ENCODE measurements around the gene SLC15A2.

The SLC15A2 gene

GRCh38 chr3:121981473-121981872 is 87.3 kb downstream of the SLC15A2 start:
- DNase-seq = no peak

DNA sequence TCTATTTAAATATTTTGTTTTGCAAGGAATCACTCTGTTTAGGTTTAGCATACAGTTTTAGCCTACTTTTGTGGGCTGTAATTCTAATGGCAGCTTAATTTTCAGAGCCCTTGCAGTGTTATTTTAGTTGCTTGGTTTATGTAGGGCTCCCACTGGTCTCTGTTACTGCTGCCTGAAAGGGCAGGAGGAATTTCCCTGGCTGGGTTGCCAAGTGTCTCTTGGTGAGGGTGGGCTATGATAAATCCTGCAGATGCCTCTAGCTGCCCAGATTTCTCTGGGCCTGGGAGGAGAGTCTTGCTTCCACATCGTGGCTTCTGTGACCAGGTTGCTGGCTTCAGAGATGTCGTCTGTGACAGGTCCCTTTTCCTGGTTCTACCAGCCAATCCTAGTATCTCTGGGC is 91.6 kb downstream of the SLC15A2 start:
- DNase-seq = no peak

DNA sequence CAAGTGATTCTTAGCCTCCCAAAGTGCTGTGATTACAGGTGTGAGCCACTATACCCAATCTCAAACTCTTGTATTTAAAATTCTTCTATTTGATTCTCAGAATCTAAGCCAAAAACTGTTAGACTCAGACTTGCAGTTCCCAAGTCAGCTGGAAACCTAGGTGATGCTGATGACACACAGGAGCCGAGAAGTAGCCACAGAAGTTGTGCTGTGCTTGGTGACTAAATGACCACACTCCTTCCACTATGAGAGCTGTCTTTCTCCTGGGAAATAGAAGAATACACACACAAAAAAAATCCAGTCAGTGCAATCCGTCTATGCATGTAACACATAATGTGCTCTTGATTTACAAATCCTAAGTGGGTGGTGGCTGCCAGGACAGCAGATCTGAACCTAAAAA is 93.9 kb downstream of the SLC15A2 start:
- DNase-seq = no peak

- no peak for DNase-seq
These were observed 95.7 kb downstream of the SLC15A2 start for GRCh38 chr3:121989943-121990342.

- no peak for DNase-seq
These were observed 98.7 kb downstream of the SLC15A2 start for GRCh38 chr3:121992601-121993560.
